Neural progenitor cell (in vitro differentiated cells): ENCODE results near the gene PTPRT. TPM values are rescaled to one million over a fixed set of nuclear protein-coding genes. Genes with fewer than 3 reads are reported as not detected.

Source experiments
- DNase-seq: peaks from one replicate; pipeline ENCODE4 v3.0.0-alpha.2; 2016; ENCODE audit warnings: low spot score
- H2AFZ ChIP-seq: fragments of 200-600 bp; sonication (generic); replicated peaks from 2 replicates; pipeline ENCODE4 v1.6.1; 2016; ENCODE audit warnings: antibody characterized with exemption
- H3F3A ChIP-seq: fragments of 200-600 bp; sonication (generic); 2 replicates; pipeline ENCODE4 v1.6.1; 2016; ENCODE audit warnings: antibody characterized with exemption, low read depth
- H3K27ac ChIP-seq: fragments of 200-600 bp; sonication (generic); 2 replicates; pipeline ENCODE4 v1.5.1; 2016; ENCODE audit warnings: mild to moderate bottlenecking
- H3K27me3 ChIP-seq: fragments of 200-600 bp; sonication (generic); 2 replicates; pipeline ENCODE4 v1.6.1; 2016; ENCODE audit warnings: mild to moderate bottlenecking, moderate library complexity
- H3K36me3 ChIP-seq: fragments of 200-600 bp; sonication (generic); 2 replicates; pipeline ENCODE4 v1.5.1; 2016
- H3K4me1 ChIP-seq: fragments of 200-600 bp; sonication (generic); 2 replicates; pipeline ENCODE4 v1.6.1; 2016; ENCODE audit warnings: mixed run types
- H3K4me2 ChIP-seq: fragments of 200-600 bp; sonication (generic); 2 replicates; pipeline ENCODE4 v1.6.1; 2016
- H3K4me3 ChIP-seq: fragments of 200-600 bp; sonication (generic); 2 replicates; pipeline ENCODE4 v1.5.1; 2016
- H3K79me2 ChIP-seq: fragments of 200-600 bp; sonication (generic); 2 replicates; pipeline ENCODE4 v1.6.1; 2016; ENCODE audit warnings: low read depth
- H3K9ac ChIP-seq: fragments of 200-600 bp; sonication (generic); 2 replicates; pipeline ENCODE4 v1.6.1; 2016
- H3K9me3 ChIP-seq: fragments of 200-600 bp; sonication (generic); 2 replicates; pipeline ENCODE4 v1.5.1; 2016; ENCODE audit warnings: low read depth
- H4K20me1 ChIP-seq: fragments of 200-600 bp; sonication (generic); 2 replicates; pipeline ENCODE4 v1.6.1; 2016; ENCODE audit warnings: low read depth
- H3K27ac Mint-ChIP-seq: 3 replicates; pipeline ENCODE4 v1.8.0; 2021; ENCODE audit warnings: mixed read lengths
- H3K27me3 Mint-ChIP-seq: 2 replicates; pipeline ENCODE4 v1.8.0; 2022; ENCODE audit warnings: low read depth, mild to moderate bottlenecking, inconsistent platforms, moderate library complexity, mixed read lengths; ENCODE audit not compliant: insufficient read depth
- H3K36me3 Mint-ChIP-seq: 3 replicates; pipeline ENCODE4 v1.8.0; 2021; ENCODE audit warnings: mixed read lengths
- H3K4me1 Mint-ChIP-seq: 3 replicates; pipeline ENCODE4 v1.8.0; 2021; ENCODE audit warnings: mixed read lengths
- H3K4me3 Mint-ChIP-seq: 3 replicates; pipeline ENCODE4 v1.8.0; 2021; ENCODE audit warnings: mild to moderate bottlenecking, moderate library complexity, mixed read lengths
- H3K9me3 Mint-ChIP-seq: 3 replicates; pipeline ENCODE4 v1.8.0; 2020; ENCODE audit warnings: mixed read lengths
- EZH2 ChIP-seq: fragments of 200-600 bp; sonication (generic); IDR thresholded peaks from 2 replicates; pipeline ENCODE4 v1.6.1; 2017; ENCODE audit warnings: antibody characterized with exemption, mild to moderate bottlenecking, moderate library complexity
- EZH2phosphoT487 ChIP-seq: fragments of 200-600 bp; sonication (generic); IDR thresholded peaks from 2 replicates; pipeline ENCODE4 v1.6.1; 2017; ENCODE audit warnings: antibody characterized with exemption
- total RNA-seq: library from RNA; depleted of rRNA; stranded (reverse); fragments of >200 nt; gene quantifications from 2 replicates; pipeline ENCODE4 v1.2.3, GENCODE V29; 2015; ENCODE audit warnings: low replicate concordance
- TF ChIP-seq, protein P1 (sequence below): fragments of 200-600 bp; sonication (generic); IDR thresholded peaks from 2 replicates; pipeline ENCODE4 v1.5.1; 2017; ENCODE audit warnings: antibody characterized with exemption, mild to moderate bottlenecking

The PTPRT gene
- total RNA-seq, 1 donor from 2014 or later: 1.1 TPM

GRCh38 chr20:42941629-42942028 lies 248.1 kb downstream of the PTPRT start:
- Histone ChIP-seq H3K27me3 (no peaks in the 10 kb centered on the region), H3K4me2 (no peak overlapping the region), H3K36me3 (no peaks in the 10 kb centered on the region), H3K9ac (no peak overlapping the region), H3K9me3 (no peaks in the 10 kb centered on the region), H3K79me2 (no peaks in the 10 kb centered on the region), H2AFZ (no peak overlapping the region), H3K4me3 (no peak overlapping the region), H3F3A (no peaks in the 10 kb centered on the region), H3K27ac (no peak overlapping the region), H3K4me1 (no peaks in the 10 kb centered on the region), H4K20me1 (no peaks in the 10 kb centered on the region)
- Mint-ChIP-seq H3K27me3 (no peaks in the 10 kb centered on the region), H3K9me3 (no peaks in the 10 kb centered on the region), H3K4me3 (no peak overlapping the region), H3K4me1 (peaks cover 18% of the 10 kb centered on the region), H3K36me3 (no peaks in the 10 kb centered on the region), H3K27ac (no peak overlapping the region)
- no peak for DNase-seq
- TF ChIP-seq, protein P1, sequence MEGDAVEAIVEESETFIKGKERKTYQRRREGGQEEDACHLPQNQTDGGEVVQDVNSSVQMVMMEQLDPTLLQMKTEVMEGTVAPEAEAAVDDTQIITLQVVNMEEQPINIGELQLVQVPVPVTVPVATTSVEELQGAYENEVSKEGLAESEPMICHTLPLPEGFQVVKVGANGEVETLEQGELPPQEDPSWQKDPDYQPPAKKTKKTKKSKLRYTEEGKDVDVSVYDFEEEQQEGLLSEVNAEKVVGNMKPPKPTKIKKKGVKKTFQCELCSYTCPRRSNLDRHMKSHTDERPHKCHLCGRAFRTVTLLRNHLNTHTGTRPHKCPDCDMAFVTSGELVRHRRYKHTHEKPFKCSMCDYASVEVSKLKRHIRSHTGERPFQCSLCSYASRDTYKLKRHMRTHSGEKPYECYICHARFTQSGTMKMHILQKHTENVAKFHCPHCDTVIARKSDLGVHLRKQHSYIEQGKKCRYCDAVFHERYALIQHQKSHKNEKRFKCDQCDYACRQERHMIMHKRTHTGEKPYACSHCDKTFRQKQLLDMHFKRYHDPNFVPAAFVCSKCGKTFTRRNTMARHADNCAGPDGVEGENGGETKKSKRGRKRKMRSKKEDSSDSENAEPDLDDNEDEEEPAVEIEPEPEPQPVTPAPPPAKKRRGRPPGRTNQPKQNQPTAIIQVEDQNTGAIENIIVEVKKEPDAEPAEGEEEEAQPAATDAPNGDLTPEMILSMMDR: no peak
- TF ChIP-seq EZH2phosphoT487: no peak
- no peak for TF ChIP-seq EZH2

DNA sequence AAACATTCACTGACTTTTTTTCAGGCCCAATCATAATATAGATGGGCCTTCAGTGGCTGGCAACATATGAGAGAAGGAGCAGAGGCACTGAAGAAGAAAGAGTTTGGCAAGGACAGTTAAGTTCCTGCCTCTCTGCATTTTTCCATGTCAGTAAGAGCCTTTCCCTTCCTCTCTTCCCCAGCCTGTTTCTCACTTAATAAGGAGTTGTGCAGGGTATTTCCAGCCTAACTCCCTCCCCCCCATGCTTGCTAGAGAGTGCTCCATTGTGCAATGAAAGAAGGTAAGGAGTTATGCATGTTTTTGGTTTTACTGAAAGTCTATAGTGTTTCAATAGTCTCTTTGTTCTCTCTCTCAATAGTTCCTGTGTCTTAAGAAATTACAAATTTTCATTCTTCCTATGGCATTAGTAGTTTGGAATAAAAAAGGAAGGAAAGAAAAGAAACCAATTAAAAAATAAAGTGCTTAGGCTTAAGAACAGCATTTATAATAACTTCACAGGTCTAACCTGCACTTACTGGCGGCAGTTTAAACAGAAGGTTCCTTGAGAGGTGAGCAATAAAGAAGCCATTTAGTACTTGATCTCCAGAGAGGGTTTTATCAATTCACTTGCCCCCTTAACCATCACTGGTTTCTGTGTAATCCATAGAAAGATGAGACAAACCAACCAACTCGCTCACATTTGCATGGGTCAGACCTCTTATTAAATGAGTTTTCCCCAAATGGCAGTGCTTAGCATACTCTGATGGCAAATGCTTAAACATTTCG lies 251.1 kb downstream of the PTPRT start:
- DNase-seq: no peak
- no peaks in the 10 kb centered on the region for H3F3A ChIP-seq
- Mint-ChIP-seq H3K27me3 (no peaks in the 10 kb centered on the region), H3K4me3 (no peak overlapping the region), H3K36me3 (no peaks in the 10 kb centered on the region), H3K9me3 (no peaks in the 10 kb centered on the region), H3K4me1 (peaks cover 9% of the 10 kb centered on the region), H3K27ac (no peak overlapping the region)
- H3K4me2 ChIP-seq: no peak overlapping the region
- no peaks in the 10 kb centered on the region for H3K9me3 ChIP-seq
- H2AFZ ChIP-seq: no peak overlapping the region
- TF ChIP-seq, protein P1: no peak
- TF ChIP-seq EZH2 (no peak), EZH2phosphoT487 (no peak)
- no peak overlapping the region for H3K9ac ChIP-seq
- H3K79me2 ChIP-seq: no peaks in the 10 kb centered on the region
- no peak overlapping the region for H3K27ac ChIP-seq
- H4K20me1 ChIP-seq: no peaks in the 10 kb centered on the region
- H3K4me1 ChIP-seq: no peaks in the 10 kb centered on the region
- H3K27me3 ChIP-seq: no peaks in the 10 kb centered on the region
- no peaks in the 10 kb centered on the region for H3K36me3 ChIP-seq
- H3K4me3 ChIP-seq: no peak overlapping the region

DNA sequence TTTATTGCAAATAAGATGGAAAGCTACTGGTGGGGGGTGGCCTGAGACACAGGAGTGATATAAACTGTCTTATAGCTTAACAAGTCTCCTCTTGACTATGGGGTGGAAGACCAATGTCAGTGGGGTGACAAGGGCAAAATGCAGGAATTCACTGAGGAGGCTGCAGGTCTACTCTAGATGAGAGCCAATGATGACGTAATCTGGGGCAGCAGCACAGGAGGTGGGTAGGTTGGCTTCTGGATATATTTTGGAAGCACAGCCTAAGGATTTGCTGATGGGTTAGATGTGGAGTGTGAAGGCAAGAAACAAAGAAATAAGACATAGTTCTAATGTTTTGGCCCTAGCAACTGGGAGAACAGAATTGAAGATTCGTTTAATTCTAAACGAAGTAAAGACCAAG lies 253.2 kb downstream of the PTPRT start:
- Mint-ChIP-seq H3K4me1 (peaks cover 9% of the 10 kb centered on the region), H3K36me3 (no peaks in the 10 kb centered on the region), H3K4me3 (no peak overlapping the region), H3K27ac (no peak overlapping the region), H3K27me3 (no peaks in the 10 kb centered on the region), H3K9me3 (no peaks in the 10 kb centered on the region)
- no peak overlapping the region for H3K4me2 ChIP-seq
- H3K9ac ChIP-seq: no peak overlapping the region
- no peaks in the 10 kb centered on the region for H4K20me1 ChIP-seq
- TF ChIP-seq EZH2: no peak
- TF ChIP-seq, protein P1: no peak
- TF ChIP-seq EZH2phosphoT487: no peak
- H3K27ac ChIP-seq: no peak overlapping the region
- H3K4me3 ChIP-seq: no peak overlapping the region
- no peaks in the 10 kb centered on the region for H3K36me3 ChIP-seq
- no peaks in the 10 kb centered on the region for H3K9me3 ChIP-seq
- no peaks in the 10 kb centered on the region for H3K4me1 ChIP-seq
- H2AFZ ChIP-seq: no peak overlapping the region
- H3F3A ChIP-seq: no peaks in the 10 kb centered on the region
- no peaks in the 10 kb centered on the region for H3K27me3 ChIP-seq
- H3K79me2 ChIP-seq: no peaks in the 10 kb centered on the region
- DNase-seq: no peak
